ENCODE results near the gene CNR2. TPM values are rescaled to one million over a fixed set of nuclear protein-coding genes. Genes with fewer than 3 reads are reported as not detected.

Gene CNR2
- total and polyA plus RNA-seq, 10 donors = 15.0 to 26.6 (median 19.9) TPM

GRCh38 chr1:23924601-23925000 lies 11.4 kb upstream of the CNR2 start:
- intact Hi-C loops (cut with DNase I; ENCODE audit: low total_unique reads) = no loop called here
- Histone ChIP-seq H3K9me3 (no peaks in the 10 kb centered on the region), H3K4me3 (no peak overlapping the region), H3K27ac (no peak overlapping the region), H3K4me1 (peaks cover 0 to 14% (median 3%) of the 10 kb centered on the region in 6 donors), H3K36me3 (no peaks in the 10 kb centered on the region), H3K27me3 (replicated peaks in 1 of 7) (no peaks in the 10 kb centered on the region)
- DNase-seq = no peak
- 85 to 92% (median 88%) methylated on average over 11 of the region's 11 CpGs for WGBS, 5 donors
- TF ChIP-seq CTCF (IDR thresholded peaks at IDR 0.05 in 8 of 11, conservative IDR thresholded peaks at IDR 0.05 in 3 of 11) (no peak), POLR2AphosphoS5 (IDR thresholded peaks at IDR 0.05) (no peak), POLR2A (IDR thresholded peaks at IDR 0.05) (no peak)

- H3K9me3 ChIP-seq = no peaks in the 10 kb centered on the region
- peaks cover 0 to 14% (median 3%) of the 10 kb centered on the region in 6 donors for H3K4me1 ChIP-seq
- H3K27me3 ChIP-seq (replicated peaks in 1 of 7) = no peaks in the 10 kb centered on the region
- no peaks in the 10 kb centered on the region for H3K36me3 ChIP-seq
- WGBS, 5 donors = 62 to 70% (median 65%) methylated on average over 8 of the region's 8 CpGs
- H3K27ac ChIP-seq = no peak overlapping the region
- TF ChIP-seq CTCF (IDR thresholded peaks at IDR 0.05 in 8 of 11, conservative IDR thresholded peaks at IDR 0.05 in 3 of 11) (no peak), POLR2AphosphoS5 (IDR thresholded peaks at IDR 0.05) (no peak), POLR2A (IDR thresholded peaks at IDR 0.05) (no peak)
- DNase-seq = no peak
- intact Hi-C loops (cut with DNase I; ENCODE audit: low total_unique reads) = no loop called here
- no peak overlapping the region for H3K4me3 ChIP-seq
Observed at GRCh38 chr1:23923592-23924499, 10.7 kb upstream of the CNR2 start.

- intact Hi-C loops (cut with DNase I; ENCODE audit: low total_unique reads) = no loop called here
- TF ChIP-seq CTCF (IDR thresholded peaks at IDR 0.05 in 8 of 11, conservative IDR thresholded peaks at IDR 0.05 in 3 of 11) = no peak
- 93 to 96% (median 95%) methylated on average over 8 of the region's 8 CpGs for WGBS, 5 donors
- no peak for DNase-seq
- Histone ChIP-seq H3K4me3 (no peak overlapping the region), H3K36me3 (no peaks in the 10 kb centered on the region), H3K4me1 (peaks cover 0 to 14% (median 3%) of the 10 kb centered on the region in 6 donors), H3K27ac (no peak overlapping the region), H3K27me3 (replicated peaks in 1 of 7) (no peaks in the 10 kb centered on the region), H3K9me3 (no peaks in the 10 kb centered on the region)
Observed at GRCh38 chr1:23922321-23922943, 9.3 kb upstream of the CNR2 start.
